Smooth muscle cell (in vitro differentiated cells): ENCODE measurements around the gene KANK4. TPM values are rescaled to one million over a fixed set of nuclear protein-coding genes. Genes with fewer than 3 reads are reported as not detected.

Experiments
- DNase-seq: peaks from one replicate; lab custom pipeline; 2025; ENCODE audit not compliant: unreplicated experiment; lab: John Stamatoyannopoulos, UW
- H2AFZ ChIP-seq: fragments of 200-600 bp; sonication (generic); 2 replicates; pipeline ENCODE4 v1.6.0; 2016; ENCODE audit warnings: antibody characterized with exemption, low read depth, mild to moderate bottlenecking
- H3F3A ChIP-seq: fragments of 200-600 bp; sonication (generic); 2 replicates; pipeline ENCODE4 v1.6.0; 2017; ENCODE audit warnings: antibody characterized with exemption, low read depth
- H3K27ac ChIP-seq: fragments of 200-600 bp; sonication (generic); 2 replicates; pipeline ENCODE4 v1.5.1; 2016; ENCODE audit warnings: low read depth, mild to moderate bottlenecking
- H3K27me3 ChIP-seq: fragments of 200-600 bp; sonication (generic); 2 replicates; pipeline ENCODE4 v1.6.1; 2016; ENCODE audit warnings: low read depth, mild to moderate bottlenecking
- H3K36me3 ChIP-seq: fragments of 200-600 bp; sonication (generic); 2 replicates; pipeline ENCODE4 v1.5.1; 2016; ENCODE audit warnings: low read depth
- H3K4me1 ChIP-seq: fragments of 200-600 bp; sonication (generic); 2 replicates; pipeline ENCODE4 v1.5.1; 2016; ENCODE audit warnings: low read depth
- H3K4me2 ChIP-seq: fragments of 200-600 bp; sonication (generic); 2 replicates; pipeline ENCODE4 v1.6.0; 2016; ENCODE audit warnings: mild to moderate bottlenecking
- H3K4me3 ChIP-seq: fragments of 200-600 bp; sonication (generic); 2 replicates; pipeline ENCODE4 v1.5.1; 2016; ENCODE audit warnings: mild to moderate bottlenecking
- H3K79me2 ChIP-seq: fragments of 200-600 bp; sonication (generic); 2 replicates; pipeline ENCODE4 v1.6.0; 2016; ENCODE audit warnings: low read depth, mild to moderate bottlenecking
- H3K9ac ChIP-seq: fragments of 200-600 bp; sonication (generic); 2 replicates; pipeline ENCODE4 v1.6.0; 2016; ENCODE audit warnings: low read depth
- H3K9me3 ChIP-seq: fragments of 200-600 bp; sonication (generic); replicated peaks from 2 replicates; pipeline ENCODE4 v1.5.1; 2016; ENCODE audit warnings: low read depth
- H4K20me1 ChIP-seq: fragments of 200-600 bp; sonication (generic); 2 replicates; pipeline ENCODE4 v1.6.0; 2016; ENCODE audit warnings: low read depth
- CTCF ChIP-seq: fragments of 200-600 bp; sonication (generic); IDR thresholded peaks from 2 replicates; pipeline ENCODE4 v1.5.1; 2017; ENCODE audit warnings: borderline replicate concordance, mild to moderate bottlenecking, antibody characterized with exemption; ENCODE audit not compliant: insufficient read depth, poor library complexity, severe bottlenecking
- WGBS: methylation state at CpG from one replicate; pipeline ENCODE4 v1.1.7; 2016; ENCODE audit warnings: low lambda C conversion rate; 5-methylcytosine and 5-hydroxymethylcytosine counted together
- polyA plus RNA-seq: library from polyadenylated mRNA; unstranded; fragments of >200 nt; fragmentation: Nextera tagmentation; extraction: Ambion mirVana; gene quantifications from 2 replicates; pipeline ENCODE4 v1.2.1, GENCODE V29; 2016
- total RNA-seq: library from RNA; depleted of rRNA; stranded (reverse); fragments of >200 nt; gene quantifications from 2 replicates; pipeline ENCODE4 v1.2.3, GENCODE V29; 2014

The KANK4 gene
- total and polyA plus RNA-seq, 2 experiments from 2014 or later = 69.2 to 77.8 TPM

- H3K4me2 ChIP-seq = peak overlapping the region; percentile 16
- TF ChIP-seq CTCF = no peak
- no peak overlapping the region for H3K4me3 ChIP-seq
- no peaks in the 10 kb centered on the region for H3F3A ChIP-seq
- WGBS = 67% methylated on average over 8 of the region's 8 CpGs
- H4K20me1 ChIP-seq = peaks cover 99% of the 10 kb centered on the region
- peaks cover 74% of the 10 kb centered on the region for H3K79me2 ChIP-seq
- peaks cover 16% of the 10 kb centered on the region for H3K36me3 ChIP-seq
- no peak for DNase-seq
- H3K27ac ChIP-seq = no peak overlapping the region
- no peaks in the 10 kb centered on the region for H3K27me3 ChIP-seq
- peaks cover 40% of the 10 kb centered on the region for H3K4me1 ChIP-seq
- H2AFZ ChIP-seq = no peak overlapping the region
- no peaks in the 10 kb centered on the region for H3K9me3 ChIP-seq
- no peak overlapping the region for H3K9ac ChIP-seq
Measured at GRCh38 chr1:62282909-62283755, 36.1 kb downstream of the KANK4 start.

GRCh38 chr1:62281922-62282555, 37.2 kb downstream of the KANK4 start:
- Histone ChIP-seq H3K27ac (no peak overlapping the region), H3K27me3 (no peaks in the 10 kb centered on the region), H3K9me3 (no peaks in the 10 kb centered on the region), H3K36me3 (peaks cover 21% of the 10 kb centered on the region), H4K20me1 (peaks cover 99% of the 10 kb centered on the region), H3K4me1 (peaks cover 35% of the 10 kb centered on the region), H3F3A (no peaks in the 10 kb centered on the region), H2AFZ (no peak overlapping the region), H3K79me2 (peaks cover 66% of the 10 kb centered on the region), H3K9ac (no peak overlapping the region), H3K4me2 (no peak overlapping the region), H3K4me3 (no peak overlapping the region)
- no peak for DNase-seq
- no peak for TF ChIP-seq CTCF
- WGBS = 86% methylated on average over 4 of the region's 4 CpGs

GRCh38 chr1:62280960-62281465, 38.2 kb downstream of the KANK4 start:
- peaks cover 26% of the 10 kb centered on the region for H3K4me1 ChIP-seq
- no peak overlapping the region for H3K4me2 ChIP-seq
- 98% methylated on average over 2 of the region's 2 CpGs for WGBS
- H3K27me3 ChIP-seq = no peaks in the 10 kb centered on the region
- H3F3A ChIP-seq = no peaks in the 10 kb centered on the region
- DNase-seq = no peak
- no peak for TF ChIP-seq CTCF
- H3K36me3 ChIP-seq = peaks cover 21% of the 10 kb centered on the region
- no peaks in the 10 kb centered on the region for H3K9me3 ChIP-seq
- peaks cover 57% of the 10 kb centered on the region for H3K79me2 ChIP-seq
- no peak overlapping the region for H3K4me3 ChIP-seq
- H4K20me1 ChIP-seq = peaks cover 99% of the 10 kb centered on the region
- H3K27ac ChIP-seq = no peak overlapping the region
- no peak overlapping the region for H3K9ac ChIP-seq
- no peak overlapping the region for H2AFZ ChIP-seq
